AG09309 (cell line): ENCODE data around the gene EPX.

Source experiments
- DNase-seq: peaks from one replicate; pipeline ENCODE4 v3.0.0-alpha.2; 2010; ENCODE audit warnings: low read depth
- H3K4me3 ChIP-seq: 2 replicates; pipeline ENCODE4 v1.5.1; 2011; ENCODE audit warnings: mild to moderate bottlenecking, low read depth, low read length, moderate library complexity; ENCODE audit not compliant: control insufficient read depth
- CTCF ChIP-seq: IDR thresholded peaks from 2 replicates; pipeline ENCODE4 v1.5.1; 2011; ENCODE audit warnings: mild to moderate bottlenecking, low read depth, low read length, inconsistent platforms; ENCODE audit not compliant: insufficient read depth, control insufficient read depth; ENCODE audit errors: missing control alignments

EPX gene

GRCh38 chr17:58253082-58253481 lies 60.6 kb downstream of the EPX start:
- H3K4me3 ChIP-seq, result no peak overlapping the region
- no peak for DNase-seq
- no peak for TF ChIP-seq CTCF
